ENCODE results near the gene CAMK1D. TPM values are rescaled to one million over a fixed set of nuclear protein-coding genes. Genes with fewer than 3 reads are reported as not detected.

CAMK1D gene
- total RNA-seq, 1 experiment from 2014 or later: 6.3 TPM

- DNase-seq: no peak
- no peak overlapping the region for H2BK12ac ChIP-seq (ENCODE audit: insufficient read length, low read depth, low read length)
- TF ChIP-seq CTCF (conservative IDR thresholded peaks at IDR 0.05): no peak
- Mint-ChIP-seq H3K27me3 (ENCODE audit: low read depth) (no peaks in the 10 kb centered on the region; the same call in 1 of the 2 replicates), H3K4me3 (no peak overlapping the region), H3K27ac (no peak overlapping the region), H3K36me3 (ENCODE audit: insufficient read depth in 1 of 3, low read depth in 3 of 3) (peaks cover 0 to 13% (median 13%) of the 10 kb centered on the region in 3 experiments; a peak in 4 of 7 replicates), H3K4me1 (peaks cover 13 to 23% of the 10 kb centered on the region in 2 experiments), H3K9me3 (peaks cover 0 to 7% of the 10 kb centered on the region in 2 experiments; a peak in 3 of 5 replicates)
- no peaks in the 10 kb centered on the region for H3K4me1 ChIP-seq (ENCODE audit: insufficient read depth, low read length)
- H3K56ac ChIP-seq (ENCODE audit: insufficient read length, low read depth, low read length): no peak overlapping the region
- H2BK20ac ChIP-seq (ENCODE audit: low read depth, low read length, poor library complexity, severe bottlenecking): no peak overlapping the region
- H3K79me2 ChIP-seq (ENCODE audit: insufficient read depth, low read length): no peaks in the 10 kb centered on the region
- H2AFZ ChIP-seq (ENCODE audit: low read length): no peak overlapping the region
- H3T11ph ChIP-seq (ENCODE audit: low read length): no peak overlapping the region
- no peak overlapping the region for H4K8ac ChIP-seq (replicated peaks; ENCODE audit: insufficient read length, low read depth, low read length)
- H3K79me1 ChIP-seq (ENCODE audit: insufficient read depth, low read depth, low read length, poor library complexity, severe bottlenecking): no peaks in the 10 kb centered on the region
- H3K27me3 ChIP-seq (ENCODE audit: insufficient read depth, low read length): no peaks in the 10 kb centered on the region
- H4K5ac ChIP-seq (ENCODE audit: insufficient read length, low read depth, low read length): no peak overlapping the region
- peaks cover 7% of the 10 kb centered on the region for H3K9me3 ChIP-seq (ENCODE audit: control insufficient read depth, low read depth, low read length)
- no peak overlapping the region for H3K4ac ChIP-seq (ENCODE audit: low read depth, low read length)
- no peak overlapping the region for H3K23ac ChIP-seq (ENCODE audit: insufficient read length, low read depth, low read length)
- H2BK120ac ChIP-seq (ENCODE audit: low read depth, low read length, poor library complexity, severe bottlenecking): no peak overlapping the region
- H3K18ac ChIP-seq (ENCODE audit: insufficient read length, low read depth, low read length): no peak overlapping the region
- no peak overlapping the region for H3K9ac ChIP-seq (ENCODE audit: extremely low read depth, insufficient read length, low read length)
- H4K91ac ChIP-seq (ENCODE audit: insufficient read length, low read depth, low read length): no peak overlapping the region
- WGBS (ENCODE audit: extremely low coverage, insufficient read length, low lambda C conversion rate): no CpG with 5 or more reads among the region's 3 CpGs
- H3K4me2 ChIP-seq (ENCODE audit: insufficient read depth, insufficient read length, low read length): no peak overlapping the region
- H3K27ac ChIP-seq (ENCODE audit: insufficient read length, low read depth, low read length): no peak overlapping the region
- no peak overlapping the region for H3K14ac ChIP-seq (ENCODE audit: insufficient read depth, low read length)
- H2AK5ac ChIP-seq (ENCODE audit: insufficient read length, low read length): no peak overlapping the region
- no peaks in the 10 kb centered on the region for H4K20me1 ChIP-seq (ENCODE audit: control insufficient read depth, insufficient read depth, insufficient read length)
- H2BK15ac ChIP-seq (ENCODE audit: low read depth, low read length): no peak overlapping the region
- H3K23me2 ChIP-seq (ENCODE audit: insufficient read length, low read depth, low read length, poor library complexity, severe bottlenecking): no peaks in the 10 kb centered on the region
- H2BK5ac ChIP-seq (ENCODE audit: insufficient read length, low read length): no peak overlapping the region
Measured at GRCh38 chr10:12631216-12631615, 281.9 kb downstream of the CAMK1D start.

Data from H9 (cell line).